Type B pancreatic cell (in vitro differentiated cells): Measurements from ENCODE around the gene ASGR1. TPM values are rescaled to one million over a fixed set of nuclear protein-coding genes. Genes with fewer than 3 reads are reported as not detected.

Experiments
- DNase-seq: peaks from one replicate; pipeline ENCODE4 v3.0.0; 2021; ENCODE audit warnings: mixed read lengths; ENCODE audit not compliant: unreplicated experiment; ENCODE audit errors: extremely low spot score
- H3K27ac Mint-ChIP-seq: 2 replicates; pipeline ENCODE4 v1.8.0; 2021; ENCODE audit warnings: mild to moderate bottlenecking, mixed read lengths
- H3K27me3 Mint-ChIP-seq: 2 replicates; pipeline ENCODE4 v1.8.0; 2021; ENCODE audit warnings: mixed read lengths
- H3K36me3 Mint-ChIP-seq: 2 replicates; pipeline ENCODE4 v1.8.0; 2021; ENCODE audit warnings: mixed read lengths
- H3K4me1 Mint-ChIP-seq: one replicate; pipeline ENCODE4 v1.8.0; 2021; ENCODE audit warnings: mixed read lengths; ENCODE audit not compliant: unreplicated experiment
- H3K4me3 Mint-ChIP-seq: 2 replicates; pipeline ENCODE4 v1.8.0; 2021; ENCODE audit warnings: mild to moderate bottlenecking, mixed read lengths
- H3K9me3 Mint-ChIP-seq: 2 replicates; pipeline ENCODE4 v1.8.0; 2021; ENCODE audit warnings: mixed read lengths
- total RNA-seq: library from RNA; stranded (reverse); gene quantifications from 2 replicates; pipeline ENCODE4 v1.2.1, GENCODE V29; 2021; ENCODE audit warnings: low replicate concordance
- TF ChIP-seq, protein P1 (sequence below): fragments of 200-600 bp; sonication (generic); conservative IDR thresholded peaks from 2 replicates; pipeline ENCODE4 v1.5.0; 2021; ENCODE audit warnings: antibody characterized with exemption, mild to moderate bottlenecking

ASGR1 gene
- total RNA-seq, 1 donor from 2014 or later: 9.7 TPM

GRCh38 chr17:7224661-7225111 lies 45.5 kb upstream of the ASGR1 start:
- TF ChIP-seq, protein P1, sequence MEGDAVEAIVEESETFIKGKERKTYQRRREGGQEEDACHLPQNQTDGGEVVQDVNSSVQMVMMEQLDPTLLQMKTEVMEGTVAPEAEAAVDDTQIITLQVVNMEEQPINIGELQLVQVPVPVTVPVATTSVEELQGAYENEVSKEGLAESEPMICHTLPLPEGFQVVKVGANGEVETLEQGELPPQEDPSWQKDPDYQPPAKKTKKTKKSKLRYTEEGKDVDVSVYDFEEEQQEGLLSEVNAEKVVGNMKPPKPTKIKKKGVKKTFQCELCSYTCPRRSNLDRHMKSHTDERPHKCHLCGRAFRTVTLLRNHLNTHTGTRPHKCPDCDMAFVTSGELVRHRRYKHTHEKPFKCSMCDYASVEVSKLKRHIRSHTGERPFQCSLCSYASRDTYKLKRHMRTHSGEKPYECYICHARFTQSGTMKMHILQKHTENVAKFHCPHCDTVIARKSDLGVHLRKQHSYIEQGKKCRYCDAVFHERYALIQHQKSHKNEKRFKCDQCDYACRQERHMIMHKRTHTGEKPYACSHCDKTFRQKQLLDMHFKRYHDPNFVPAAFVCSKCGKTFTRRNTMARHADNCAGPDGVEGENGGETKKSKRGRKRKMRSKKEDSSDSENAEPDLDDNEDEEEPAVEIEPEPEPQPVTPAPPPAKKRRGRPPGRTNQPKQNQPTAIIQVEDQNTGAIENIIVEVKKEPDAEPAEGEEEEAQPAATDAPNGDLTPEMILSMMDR: no peak
- H3K36me3 Mint-ChIP-seq: peaks cover 20% of the 10 kb centered on the region
- H3K27me3 Mint-ChIP-seq: no peaks in the 10 kb centered on the region
- H3K27ac Mint-ChIP-seq: no peak overlapping the region
- H3K4me1 Mint-ChIP-seq: peaks cover 12% of the 10 kb centered on the region
- no peak overlapping the region for H3K4me3 Mint-ChIP-seq
- no peaks in the 10 kb centered on the region for H3K9me3 Mint-ChIP-seq
- no peak for DNase-seq

GRCh38 chr17:7224110-7224509 lies 44.9 kb upstream of the ASGR1 start:
- Mint-ChIP-seq H3K9me3 (no peaks in the 10 kb centered on the region), H3K36me3 (peaks cover 15% of the 10 kb centered on the region), H3K27me3 (no peaks in the 10 kb centered on the region), H3K27ac (peak overlapping the region; percentile 72), H3K4me3 (peak overlapping the region; percentile 3), H3K4me1 (peaks cover 18% of the 10 kb centered on the region)
- no peak for DNase-seq
- TF ChIP-seq, protein P1: no peak

DNA sequence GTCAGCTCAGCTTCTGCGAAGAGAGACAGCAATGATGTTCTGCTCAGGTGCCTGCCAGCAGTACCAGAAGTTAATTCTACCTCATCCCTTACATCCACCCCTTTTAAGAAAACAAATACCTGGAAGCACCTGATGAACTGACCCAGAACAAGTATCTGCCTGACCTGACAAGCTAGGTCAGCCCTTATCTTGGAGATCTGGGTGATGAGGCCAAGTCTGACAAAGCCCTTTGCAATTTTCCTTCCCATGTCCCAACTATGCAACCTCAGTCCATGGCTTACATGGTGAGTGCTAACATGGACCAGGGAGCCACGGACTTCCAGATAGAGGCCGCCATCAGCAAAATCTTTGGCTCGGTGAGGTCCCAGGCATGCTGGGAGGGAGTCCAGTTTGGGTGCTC lies 44.2 kb upstream of the ASGR1 start:
- Mint-ChIP-seq H3K9me3 (no peaks in the 10 kb centered on the region), H3K27me3 (no peaks in the 10 kb centered on the region), H3K4me1 (peaks cover 23% of the 10 kb centered on the region), H3K27ac (peak overlapping the region; percentile 72), H3K4me3 (no peak overlapping the region), H3K36me3 (peaks cover 13% of the 10 kb centered on the region)
- TF ChIP-seq, protein P1: no peak
- no peak for DNase-seq

- no peaks in the 10 kb centered on the region for H3K9me3 Mint-ChIP-seq
- no peaks in the 10 kb centered on the region for H3K27me3 Mint-ChIP-seq
- H3K4me3 Mint-ChIP-seq: no peak overlapping the region
- TF ChIP-seq, protein P1: no peak
- H3K27ac Mint-ChIP-seq: no peak overlapping the region
- peaks cover 26% of the 10 kb centered on the region for H3K4me1 Mint-ChIP-seq
- DNase-seq: no peak
- peaks cover 9% of the 10 kb centered on the region for H3K36me3 Mint-ChIP-seq
These were observed 43.8 kb upstream of the ASGR1 start for GRCh38 chr17:7222972-7223292.

DNA sequence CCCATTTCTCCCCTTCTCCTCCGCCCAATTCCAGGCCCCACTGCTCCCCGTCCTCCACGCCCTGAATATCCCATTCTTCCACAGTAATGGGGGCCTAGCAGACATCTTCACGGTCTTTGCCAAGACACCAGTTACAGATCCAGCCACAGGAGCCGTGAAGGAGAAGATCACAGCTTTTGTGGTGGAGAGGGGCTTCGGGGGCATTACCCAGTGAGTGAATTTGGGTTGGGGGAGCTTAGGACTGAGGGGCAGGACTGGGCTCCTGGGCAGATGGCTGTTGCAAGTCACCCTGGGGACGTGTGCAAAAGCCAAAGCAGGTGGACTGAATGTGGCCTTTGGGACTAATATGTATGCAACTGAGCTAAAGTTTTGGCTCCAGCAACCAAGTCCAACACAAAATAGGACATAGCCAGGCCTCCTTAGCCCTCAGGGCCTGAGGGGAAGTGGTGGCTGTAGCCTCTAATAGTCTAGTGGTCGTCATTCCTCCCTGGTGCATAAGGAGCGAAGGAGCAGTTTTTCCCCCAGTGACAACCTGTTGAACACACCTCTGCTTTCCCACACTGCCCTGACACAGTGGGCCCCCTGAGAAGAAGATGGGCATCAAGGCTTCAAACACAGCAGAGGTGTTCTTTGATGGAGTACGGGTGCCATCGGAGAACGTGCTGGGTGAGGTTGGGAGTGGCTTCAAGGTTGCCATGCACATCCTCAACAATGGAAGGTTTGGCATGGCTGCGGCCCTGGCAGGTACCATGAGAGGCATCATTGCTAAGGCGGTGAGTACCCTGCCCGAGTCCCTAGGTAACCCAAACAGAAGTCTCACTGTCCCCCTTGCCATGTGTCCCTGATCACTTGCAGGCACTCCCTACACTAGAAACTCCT lies 43.2 kb upstream of the ASGR1 start:
- DNase-seq: no peak
- TF ChIP-seq, protein P1: no peak
- Mint-ChIP-seq H3K36me3 (peaks cover 8% of the 10 kb centered on the region), H3K27me3 (no peaks in the 10 kb centered on the region), H3K4me1 (peaks cover 31% of the 10 kb centered on the region), H3K4me3 (peak overlapping the region; percentile 97), H3K9me3 (no peaks in the 10 kb centered on the region), H3K27ac (peak overlapping the region; percentile 50)
